Activated naive CD4-positive, alpha-beta T cell treated with anti-CD3 and anti-CD28 coated beads for 36 hours (primary cell): ENCODE results near the gene ACAT2. TPM values are rescaled to one million over a fixed set of nuclear protein-coding genes. Genes with fewer than 3 reads are reported as not detected.
"Not testable (repeated sequence)": the region's sequence is repeated elsewhere in the genome, so short reads cannot be mapped to it uniquely, and the experiment has no call there.

Experiments
- CTCF ChIA-PET: fragments of 350-600 bp; sonication (Branson Sonifier 250); formaldehyde crosslinking; loops from one replicate; lab custom pipeline; 2021; ENCODE audit warnings: antibody characterized with exemption; lab: Charles Lee
- DNase-seq: peaks from one replicate; pipeline ENCODE4 v3.0.0-alpha.2; 2020
- H3K27ac Mint-ChIP-seq: one replicate; pipeline ENCODE4 v1.8.0; 2021; ENCODE audit warnings: mild to moderate bottlenecking, mixed read lengths
- H3K27me3 Mint-ChIP-seq: one replicate; pipeline ENCODE4 v1.8.0; 2021; ENCODE audit warnings: low read depth, mixed read lengths
- H3K36me3 Mint-ChIP-seq: one replicate; pipeline ENCODE4 v1.8.0; 2021; ENCODE audit warnings: low read depth, mixed read lengths
- H3K4me1 Mint-ChIP-seq: one replicate; pipeline ENCODE4 v1.8.0; 2021; ENCODE audit warnings: low read depth, mixed read lengths
- H3K4me3 Mint-ChIP-seq: one replicate; pipeline ENCODE4 v1.8.0; 2021; ENCODE audit warnings: mild to moderate bottlenecking, moderate library complexity, mixed read lengths
- H3K9me3 Mint-ChIP-seq: one replicate; pipeline ENCODE4 v1.8.0; 2021; ENCODE audit warnings: mixed read lengths
- intact Hi-C: fragments of 100-400 bp; cut with micrococcal nuclease; formaldehyde crosslinking; loops from one replicate; pipeline ENCODE4 v1.15.1; 2023
- total RNA-seq, 2 experiments: library from RNA; stranded (reverse); gene quantifications; one replicate each; pipeline ENCODE4 v1.2.3, GENCODE V29; 2021

The ACAT2 gene
- total RNA-seq, 2 experiments from 2014 or later, result 84.9 to 92.4 TPM

- H3K36me3 Mint-ChIP-seq, result peaks cover 29% of the 10 kb centered on the region
- intact Hi-C loops, result no loop called here
- no peaks in the 10 kb centered on the region for H3K9me3 Mint-ChIP-seq
- CTCF ChIA-PET, result interaction anchor here (0.7 to 2.4 kb wide), 3 partner anchors 14 to 37 kb away, joined by 3 to 12 read pairs (median 4); no protein-coding TSS in a partner anchor
- H3K4me1 Mint-ChIP-seq, result peaks cover 31% of the 10 kb centered on the region
- no peak overlapping the region for H3K4me3 Mint-ChIP-seq
- no peak for DNase-seq
- H3K27ac Mint-ChIP-seq, result no peak overlapping the region
- no peaks in the 10 kb centered on the region for H3K27me3 Mint-ChIP-seq
Observed at GRCh38 chr6:159723259-159723658, 38.6 kb upstream of the ACAT2 start.

- no peak overlapping the region for H3K27ac Mint-ChIP-seq
- H3K4me3 Mint-ChIP-seq, result no peak overlapping the region
Observed at GRCh38 chr6:159724778-159725177, 37.1 kb upstream of the ACAT2 start.

GRCh38 chr6:159725208-159725607, 36.6 kb upstream of the ACAT2 start:
- H3K4me3 Mint-ChIP-seq, H3K27me3 Mint-ChIP-seq, intact Hi-C loops, DNase-seq, CTCF ChIA-PET, H3K9me3 Mint-ChIP-seq, H3K27ac Mint-ChIP-seq: not testable (repeated sequence)
- Mint-ChIP-seq H3K36me3 (peaks cover 40% of the 10 kb centered on the region), H3K4me1 (peaks cover 35% of the 10 kb centered on the region)

More at GRCh38 chr6:159724778-159725177, 37.1 kb upstream of the ACAT2 start:
- Mint-ChIP-seq H3K27me3 (no peaks in the 10 kb centered on the region), H3K4me1 (peaks cover 33% of the 10 kb centered on the region), H3K9me3 (no peaks in the 10 kb centered on the region), H3K36me3 (peaks cover 40% of the 10 kb centered on the region)
- DNase-seq, result no peak
- CTCF ChIA-PET, result interaction anchor here (0.6 kb wide), 1 partner anchor 1234 kb away, joined by 3 read pairs; no protein-coding TSS in a partner anchor
- intact Hi-C loops, result no loop called here

GRCh38 chr6:159726255-159726917, 35.5 kb upstream of the ACAT2 start:
- peaks cover 46% of the 10 kb centered on the region for H3K4me1 Mint-ChIP-seq

GRCh38 chr6:159726918-159727716, 34.7 kb upstream of the ACAT2 start, which contains the start of gene WTAP:
Gene WTAP (plus strand): TSS chr6:159727506. CDS start chr6:159736266, 8,760 bp downstream.
- H3K9me3 Mint-ChIP-seq, result no peaks in the 10 kb centered on the region
- peaks cover 50% of the 10 kb centered on the region for H3K4me1 Mint-ChIP-seq
- H3K4me3 Mint-ChIP-seq, result peak within 1 kb of the TSS; percentile 91
- intact Hi-C loops, result loop anchor here (1.0 to 2.0 kb wide), 7 partner anchors 34 to 252 kb away; partner anchors contain the start of genes ACAT2, IGF2R, SOD2 and TCP1
- peak; percentile 98 for DNase-seq
- CTCF ChIA-PET, result interaction anchor here (0.8 to 1.8 kb wide), 4 partner anchors 36 to 64 kb away, joined by 3 to 9 read pairs (median 4); partner anchors contain the start of gene MRPL18
- H3K36me3 Mint-ChIP-seq, result peaks cover 48% of the 10 kb centered on the region
- peak within 1 kb of the TSS; percentile 95 for H3K27ac Mint-ChIP-seq
- no peaks in the 10 kb centered on the region for H3K27me3 Mint-ChIP-seq

More at GRCh38 chr6:159726255-159726917, 35.5 kb upstream of the ACAT2 start:
- CTCF ChIA-PET, result interaction anchor here (0.8 to 1.8 kb wide), 4 partner anchors 35 to 64 kb away, joined by 3 to 9 read pairs (median 4); partner anchors contain the start of gene MRPL18
- Mint-ChIP-seq H3K27ac (peak overlapping the region; percentile 95), H3K36me3 (peaks cover 47% of the 10 kb centered on the region), H3K27me3 (no peaks in the 10 kb centered on the region), H3K9me3 (no peaks in the 10 kb centered on the region), H3K4me3 (peak overlapping the region; percentile 91)
- intact Hi-C loops, result loop anchor here (2.0 kb wide), 2 partner anchors 242 to 252 kb away; partner anchors contain the start of gene IGF2R
- DNase-seq, result no peak

- peak; percentile 63 for DNase-seq
- no peaks in the 10 kb centered on the region for H3K27me3 Mint-ChIP-seq
- H3K4me1 Mint-ChIP-seq, result peaks cover 48% of the 10 kb centered on the region
- CTCF ChIA-PET, result interaction anchor here (1.0 to 1.9 kb wide), 2 partner anchors 37 to 62 kb away, joined by 3 to 6 read pairs; partner anchors contain the start of genes MRPL18 and TCP1
- no peaks in the 10 kb centered on the region for H3K9me3 Mint-ChIP-seq
- intact Hi-C loops, result loop anchor here (1.0 to 2.0 kb wide), 9 partner anchors 10 to 251 kb away; partner anchors contain the start of genes ACAT2, IGF2R, SOD2 and TCP1
- peaks cover 41% of the 10 kb centered on the region for H3K36me3 Mint-ChIP-seq
- H3K27ac Mint-ChIP-seq, result peak overlapping the region; percentile 93
- H3K4me3 Mint-ChIP-seq, result peak overlapping the region; percentile 91
Observed at GRCh38 chr6:159727717-159728445, 34.0 kb upstream of the ACAT2 start.

- intact Hi-C loops, result loop anchor here (1.0 to 2.0 kb wide), 2 partner anchors 10 to 16 kb away; no protein-coding TSS in a partner anchor
- CTCF ChIA-PET, result interaction anchor here (0.9 to 1.9 kb wide), 6 partner anchors 8 to 95 kb away, joined by 3 to 7 read pairs (median 5); partner anchors contain the start of genes MRPL18 and TCP1
- Mint-ChIP-seq H3K4me1 (peaks cover 46% of the 10 kb centered on the region), H3K27me3 (no peaks in the 10 kb centered on the region), H3K36me3 (peaks cover 35% of the 10 kb centered on the region), H3K27ac (peak overlapping the region; percentile 93), H3K9me3 (no peaks in the 10 kb centered on the region), H3K4me3 (peak overlapping the region; percentile 91)
- no peak for DNase-seq
Observed at GRCh38 chr6:159728531-159728964, 33.3 kb upstream of the ACAT2 start.

- Mint-ChIP-seq H3K36me3 (peaks cover 30% of the 10 kb centered on the region), H3K4me3 (peak overlapping the region; percentile 91), H3K27me3 (no peaks in the 10 kb centered on the region), H3K9me3 (no peaks in the 10 kb centered on the region), H3K27ac (peak overlapping the region; percentile 59), H3K4me1 (peaks cover 47% of the 10 kb centered on the region)
- CTCF ChIA-PET, result interaction anchor here (0.8 to 1.9 kb wide), 5 partner anchors 8 to 97 kb away, joined by 3 to 6 read pairs (median 5); no protein-coding TSS in a partner anchor
- DNase-seq, result no peak
- intact Hi-C loops, result loop anchor here (2.0 kb wide), 1 partner anchor 15 kb away; no protein-coding TSS in a partner anchor
Observed at GRCh38 chr6:159729598-159730331, 32.1 kb upstream of the ACAT2 start.

GRCh38 chr6:159730332-159730676, 31.5 kb upstream of the ACAT2 start:
- intact Hi-C loops, result no loop called here
- peaks cover 48% of the 10 kb centered on the region for H3K4me1 Mint-ChIP-seq
- H3K36me3 Mint-ChIP-seq, result peaks cover 30% of the 10 kb centered on the region
- H3K27me3 Mint-ChIP-seq, result no peaks in the 10 kb centered on the region
- no peaks in the 10 kb centered on the region for H3K9me3 Mint-ChIP-seq
- H3K27ac Mint-ChIP-seq, result peak overlapping the region; percentile 59
- H3K4me3 Mint-ChIP-seq, result no peak overlapping the region
- CTCF ChIA-PET, result interaction anchor here (0.8 kb wide), 1 partner anchor 38 kb away, joined by 4 read pairs; no protein-coding TSS in a partner anchor
- no peak for DNase-seq

- CTCF ChIA-PET, result interaction anchor here (0.7 to 1.4 kb wide), 5 partner anchors 9 to 235 kb away, joined by 3 to 6 read pairs (median 3); no protein-coding TSS in a partner anchor
- Mint-ChIP-seq H3K4me1 (peaks cover 51% of the 10 kb centered on the region), H3K27ac (peak overlapping the region; percentile 63), H3K36me3 (peaks cover 26% of the 10 kb centered on the region)
- H3K4me3 Mint-ChIP-seq, H3K27me3 Mint-ChIP-seq, intact Hi-C loops, DNase-seq, H3K9me3 Mint-ChIP-seq: not testable (repeated sequence)
Observed at GRCh38 chr6:159732550-159732949, 29.3 kb upstream of the ACAT2 start.
